22Rv1 (cell line): Measurements from ENCODE around the gene CDH24.

Experiments used
- ZFX ChIP-seq: fragments of 450-650 bp; IDR thresholded peaks from 2 replicates; pipeline ENCODE4 v1.6.1; 2017; ENCODE audit warnings: antibody characterized with exemption, borderline replicate concordance
- TF ChIP-seq, protein P1 (sequence below): fragments of 450-650 bp; IDR thresholded peaks from 2 replicates; pipeline ENCODE4 v1.5.1; 2017; ENCODE audit warnings: mild to moderate bottlenecking

DNA sequence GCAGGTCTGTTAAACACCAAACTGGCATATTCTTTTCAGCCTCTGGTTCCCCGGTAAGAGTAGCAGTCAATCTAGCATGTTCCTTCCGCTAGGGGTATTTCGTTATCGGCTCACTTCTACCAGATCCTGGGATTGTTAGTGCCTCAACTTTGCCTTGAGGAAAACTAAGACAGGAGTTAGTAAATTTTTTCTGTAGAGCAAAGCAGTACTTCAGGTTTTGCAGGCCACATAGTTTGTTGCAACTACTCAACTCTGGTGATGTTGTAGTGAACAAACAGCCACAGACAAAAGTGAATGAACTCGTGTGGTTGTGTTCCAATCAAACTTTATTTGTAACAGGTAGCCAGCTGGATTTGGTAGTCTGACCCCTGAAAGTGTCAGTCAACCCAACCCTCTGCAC is 6.3 kb upstream of the CDH24 start:
- TF ChIP-seq, protein P1, sequence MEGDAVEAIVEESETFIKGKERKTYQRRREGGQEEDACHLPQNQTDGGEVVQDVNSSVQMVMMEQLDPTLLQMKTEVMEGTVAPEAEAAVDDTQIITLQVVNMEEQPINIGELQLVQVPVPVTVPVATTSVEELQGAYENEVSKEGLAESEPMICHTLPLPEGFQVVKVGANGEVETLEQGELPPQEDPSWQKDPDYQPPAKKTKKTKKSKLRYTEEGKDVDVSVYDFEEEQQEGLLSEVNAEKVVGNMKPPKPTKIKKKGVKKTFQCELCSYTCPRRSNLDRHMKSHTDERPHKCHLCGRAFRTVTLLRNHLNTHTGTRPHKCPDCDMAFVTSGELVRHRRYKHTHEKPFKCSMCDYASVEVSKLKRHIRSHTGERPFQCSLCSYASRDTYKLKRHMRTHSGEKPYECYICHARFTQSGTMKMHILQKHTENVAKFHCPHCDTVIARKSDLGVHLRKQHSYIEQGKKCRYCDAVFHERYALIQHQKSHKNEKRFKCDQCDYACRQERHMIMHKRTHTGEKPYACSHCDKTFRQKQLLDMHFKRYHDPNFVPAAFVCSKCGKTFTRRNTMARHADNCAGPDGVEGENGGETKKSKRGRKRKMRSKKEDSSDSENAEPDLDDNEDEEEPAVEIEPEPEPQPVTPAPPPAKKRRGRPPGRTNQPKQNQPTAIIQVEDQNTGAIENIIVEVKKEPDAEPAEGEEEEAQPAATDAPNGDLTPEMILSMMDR: no peak
- TF ChIP-seq ZFX: no peak
